ENCODE data around the gene NTNG1. TPM values are rescaled to one million over a fixed set of nuclear protein-coding genes. Genes with fewer than 3 reads are reported as not detected.

Gene NTNG1
- total RNA-seq, 3 donors from 2014 or later (not counting 1 experiment from before 2014, with no cell fraction given): 0.58 TPM; not detected in 2

DNA sequence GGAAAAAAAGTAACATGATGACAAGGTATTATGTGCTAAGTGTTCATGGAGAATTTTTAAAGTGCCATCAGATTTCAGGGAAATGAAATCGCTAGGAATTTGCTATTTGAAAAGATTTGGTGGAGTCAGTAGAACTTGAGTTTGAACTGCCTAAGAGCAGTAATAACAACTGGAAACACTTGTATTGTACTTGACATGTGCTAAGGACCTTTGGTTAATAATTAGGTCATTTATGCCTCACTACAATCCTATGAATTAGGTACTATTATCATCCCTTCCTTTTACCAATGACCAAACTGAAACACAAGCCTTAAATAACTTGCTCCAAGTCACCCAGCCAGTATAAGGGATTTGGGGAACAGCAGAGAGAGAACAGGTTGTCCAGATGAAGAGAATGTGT is 133.4 kb downstream of the NTNG1 start:
- Mint-ChIP-seq H3K36me3 (no peaks in the 10 kb centered on the region), H3K4me1 (no peaks in the 10 kb centered on the region), H3K9me3 (no peaks in the 10 kb centered on the region), H3K27ac (no peak overlapping the region), H3K27me3 (ENCODE audit: low read depth in 2 of 2) (no peaks in the 10 kb centered on the region), H3K4me3 (no peak overlapping the region)
- intact Hi-C loops (cut with micrococcal nuclease): no loop called here
- no peak for TF ChIP-seq CTCF (IDR thresholded peaks at IDR 0.05)
- ATAC-seq: no peak
- Histone ChIP-seq H3K27ac (ENCODE audit: low read length) (no peak overlapping the region), H3K9me3 (ENCODE audit: control insufficient read depth, insufficient read depth, low read length) (no peaks in the 10 kb centered on the region), H3K4me1 (ENCODE audit: control insufficient read depth, insufficient read depth, low read length) (no peaks in the 10 kb centered on the region), H3K36me3 (ENCODE audit: control insufficient read depth, insufficient read depth, low read length) (no peaks in the 10 kb centered on the region), H3K27me3 (ENCODE audit: control insufficient read depth, insufficient read depth, low read length) (no peaks in the 10 kb centered on the region), H3K4me3 (ENCODE audit: low read length) (no peak overlapping the region)
- WGBS (ENCODE audit: insufficient coverage): 94% methylated on average over 1 of the region's 1 CpG
- no peak for DNase-seq

DNA sequence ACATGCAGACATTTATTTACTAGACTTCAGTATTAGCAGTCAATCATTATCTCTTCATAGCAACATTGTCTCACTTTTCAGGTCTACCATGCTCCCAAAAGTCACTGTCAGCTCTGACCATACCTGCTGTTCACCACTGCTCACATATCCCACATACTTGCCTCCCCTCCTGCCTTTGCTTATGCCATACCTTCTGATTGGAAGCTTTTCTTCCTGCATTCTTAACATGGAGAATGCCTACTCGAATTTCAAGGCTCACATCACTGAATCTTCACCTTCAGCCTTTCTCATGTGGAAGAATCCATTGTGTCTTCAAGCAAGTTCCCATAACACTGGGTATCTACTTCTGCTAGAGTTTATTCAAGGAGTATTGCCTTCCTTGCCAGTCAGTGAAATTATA is 135.4 kb downstream of the NTNG1 start:
- WGBS (ENCODE audit: insufficient coverage): 71% methylated on average over 1 of the region's 1 CpG
- TF ChIP-seq CTCF (IDR thresholded peaks at IDR 0.05): no peak
- Mint-ChIP-seq H3K9me3 (peaks cover 0 to 4% of the 10 kb centered on the region in 2 donors), H3K4me3 (no peak overlapping the region), H3K4me1 (no peaks in the 10 kb centered on the region), H3K27me3 (ENCODE audit: low read depth in 2 of 2) (peaks cover 0 to 4% of the 10 kb centered on the region in 2 donors), H3K27ac (no peak overlapping the region), H3K36me3 (no peaks in the 10 kb centered on the region)
- H3K27ac ChIP-seq (ENCODE audit: low read length): no peak overlapping the region
- ATAC-seq (no peak), DNase-seq (no peak)
- H3K4me1 ChIP-seq (ENCODE audit: control insufficient read depth, insufficient read depth, low read length): no peaks in the 10 kb centered on the region
- H3K4me3 ChIP-seq (ENCODE audit: low read length): no peak overlapping the region
- no peaks in the 10 kb centered on the region for H3K9me3 ChIP-seq (ENCODE audit: control insufficient read depth, insufficient read depth, low read length)
- intact Hi-C loops (cut with micrococcal nuclease): no loop called here
- H3K27me3 ChIP-seq (ENCODE audit: control insufficient read depth, insufficient read depth, low read length): no peaks in the 10 kb centered on the region
- no peaks in the 10 kb centered on the region for H3K36me3 ChIP-seq (ENCODE audit: control insufficient read depth, insufficient read depth, low read length)

DNA sequence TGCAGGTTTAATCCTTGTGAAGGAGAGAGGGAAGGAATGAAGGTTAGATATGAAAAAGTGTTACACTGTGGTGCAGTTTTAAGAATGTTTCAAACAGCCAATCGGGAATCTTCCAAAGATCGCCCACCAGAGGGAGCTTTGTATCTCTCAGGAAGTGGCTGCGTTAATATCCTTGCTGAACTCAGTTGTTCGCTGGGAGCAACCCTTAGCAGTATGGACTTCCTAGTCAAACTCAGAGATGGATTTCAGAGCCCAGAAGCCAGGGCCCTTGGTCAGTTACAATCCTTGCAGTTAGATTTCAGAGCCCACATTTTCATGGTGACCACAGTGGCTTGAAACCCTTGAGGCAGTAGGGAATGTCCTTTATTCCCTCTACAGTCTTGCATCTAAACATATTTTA is 136.2 kb downstream of the NTNG1 start:
- no peaks in the 10 kb centered on the region for H3K36me3 ChIP-seq (ENCODE audit: control insufficient read depth, insufficient read depth, low read length)
- ATAC-seq (no peak), DNase-seq (no peak)
- Mint-ChIP-seq H3K4me1 (no peaks in the 10 kb centered on the region), H3K4me3 (no peak overlapping the region), H3K9me3 (peaks cover 0 to 4% of the 10 kb centered on the region in 2 donors), H3K36me3 (no peaks in the 10 kb centered on the region), H3K27ac (no peak overlapping the region), H3K27me3 (ENCODE audit: low read depth in 2 of 2) (peaks cover 0 to 4% of the 10 kb centered on the region in 2 donors)
- intact Hi-C loops (cut with micrococcal nuclease): no loop called here
- no peak overlapping the region for H3K27ac ChIP-seq (ENCODE audit: low read length)
- no peaks in the 10 kb centered on the region for H3K9me3 ChIP-seq (ENCODE audit: control insufficient read depth, insufficient read depth, low read length)
- H3K4me1 ChIP-seq (ENCODE audit: control insufficient read depth, insufficient read depth, low read length): no peaks in the 10 kb centered on the region
- WGBS (ENCODE audit: insufficient coverage): 92% methylated on average over 4 of the region's 4 CpGs
- no peak overlapping the region for H3K4me3 ChIP-seq (ENCODE audit: low read length)
- TF ChIP-seq CTCF (IDR thresholded peaks at IDR 0.05): no peak
- H3K27me3 ChIP-seq (ENCODE audit: control insufficient read depth, insufficient read depth, low read length): no peaks in the 10 kb centered on the region

DNA sequence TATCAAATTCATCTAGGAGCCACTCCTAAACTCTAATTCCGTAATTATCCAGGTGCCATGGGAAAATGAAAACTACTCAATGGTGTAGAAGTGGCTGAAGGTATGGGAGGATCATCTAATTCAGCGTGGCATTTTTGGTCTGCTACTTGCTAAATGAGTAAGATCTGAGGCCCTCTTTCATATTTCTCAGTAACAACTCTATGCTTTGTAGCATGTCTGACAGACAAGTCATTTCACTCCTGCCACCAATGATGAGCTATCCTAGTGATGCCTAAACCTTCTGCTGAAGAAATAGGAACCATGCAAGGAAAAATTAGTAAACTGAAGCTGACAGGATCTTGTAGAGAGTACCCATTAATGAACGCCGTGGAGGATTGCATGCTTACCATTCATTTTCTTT is 145.3 kb downstream of the NTNG1 start:
- H3K27me3 ChIP-seq (ENCODE audit: control insufficient read depth, insufficient read depth, low read length): no peaks in the 10 kb centered on the region
- no peak for DNase-seq
- Mint-ChIP-seq H3K4me3 (no peak overlapping the region), H3K27me3 (ENCODE audit: low read depth in 2 of 2) (peaks cover 0 to 10% of the 10 kb centered on the region in 2 donors), H3K36me3 (no peaks in the 10 kb centered on the region), H3K4me1 (no peaks in the 10 kb centered on the region), H3K9me3 (no peaks in the 10 kb centered on the region), H3K27ac (no peak overlapping the region)
- intact Hi-C loops (cut with micrococcal nuclease): no loop called here
- no peak overlapping the region for H3K4me3 ChIP-seq (ENCODE audit: low read length)
- 67% methylated on average over 1 of the region's 4 CpGs for WGBS (ENCODE audit: insufficient coverage)
- H3K36me3 ChIP-seq (ENCODE audit: control insufficient read depth, insufficient read depth, low read length): no peaks in the 10 kb centered on the region
- no peaks in the 10 kb centered on the region for H3K9me3 ChIP-seq (ENCODE audit: control insufficient read depth, insufficient read depth, low read length)
- no peak for ATAC-seq
- no peak for TF ChIP-seq CTCF (IDR thresholded peaks at IDR 0.05)
- no peaks in the 10 kb centered on the region for H3K4me1 ChIP-seq (ENCODE audit: control insufficient read depth, insufficient read depth, low read length)
- H3K27ac ChIP-seq (ENCODE audit: low read length): no peak overlapping the region
